CD4-positive, alpha-beta T cell treated with Interferon alpha-2 for 1 hour (primary cell): ENCODE data around the gene TXNRD2.

Experiments used
- DNase-seq, 2 donors: peaks; one replicate each; pipeline ENCODE4 v3.0.0-alpha.2; 2020 to 2022

The TXNRD2 gene

GRCh38 chr22:19965771-19966709 lies 24.4 kb upstream of the TXNRD2 start:
- no peak for DNase-seq

- no peak for DNase-seq
Measured at GRCh38 chr22:19964701-19965386, 23.2 kb upstream of the TXNRD2 start.

- DNase-seq = no peak
Measured at GRCh38 chr22:19963863-19964642, 22.4 kb upstream of the TXNRD2 start.

- no peak for DNase-seq
Measured at GRCh38 chr22:19962909-19963806, 21.5 kb upstream of the TXNRD2 start.

- peak; percentile 46 to 62 for DNase-seq
Measured at GRCh38 chr22:19962246-19962908, 20.8 kb upstream of the TXNRD2 start.

- no peak for DNase-seq
Measured at GRCh38 chr22:19961868-19962245, 20.2 kb upstream of the TXNRD2 start.

- DNase-seq = no peak
Measured at GRCh38 chr22:19961201-19961580, 19.6 kb upstream of the TXNRD2 start.

GRCh38 chr22:19960491-19961200 lies 19.0 kb upstream of the TXNRD2 start:
- DNase-seq = no peak

GRCh38 chr22:19959587-19960490 lies 18.2 kb upstream of the TXNRD2 start:
- no peak for DNase-seq

- DNase-seq = no peak
Measured at GRCh38 chr22:19959043-19959586, 17.5 kb upstream of the TXNRD2 start.

- no peak for DNase-seq
Measured at GRCh38 chr22:19958083-19959042, 16.7 kb upstream of the TXNRD2 start.

GRCh38 chr22:19957445-19957844 lies 15.8 kb upstream of the TXNRD2 start:
- DNase-seq = no peak

- peak in 1 of 2 donors; percentile 13 for DNase-seq
Measured at GRCh38 chr22:19955241-19956128, 13.9 kb upstream of the TXNRD2 start.

GRCh38 chr22:19951346-19951745 lies 9.7 kb upstream of the TXNRD2 start:
- DNase-seq = no peak

- DNase-seq = no peak
Measured at GRCh38 chr22:19948057-19948760, 6.6 kb upstream of the TXNRD2 start.
